Endothelial cell (in vitro differentiated cells): Measurements from ENCODE around the gene ADGRV1. TPM values are rescaled to one million over a fixed set of nuclear protein-coding genes. Genes with fewer than 3 reads are reported as not detected.

Experiments used
- DNase-seq: peaks from one replicate; pipeline ENCODE4 v3.0.0; 2021; ENCODE audit warnings: low spot score
- H3K27ac Mint-ChIP-seq: one replicate; pipeline ENCODE4 v1.8.0; 2021; ENCODE audit warnings: mixed read lengths, inconsistent platforms; ENCODE audit not compliant: unreplicated experiment
- H3K27me3 Mint-ChIP-seq: one replicate; pipeline ENCODE4 v1.8.0; 2021; ENCODE audit warnings: mild to moderate bottlenecking, moderate library complexity, mixed read lengths, inconsistent platforms; ENCODE audit not compliant: unreplicated experiment
- H3K36me3 Mint-ChIP-seq: one replicate; pipeline ENCODE4 v1.8.0; 2021; ENCODE audit warnings: mild to moderate bottlenecking, low read depth, mixed read lengths, inconsistent platforms; ENCODE audit not compliant: unreplicated experiment
- H3K4me1 Mint-ChIP-seq: one replicate; pipeline ENCODE4 v1.8.0; 2021; ENCODE audit warnings: mild to moderate bottlenecking, mixed read lengths, inconsistent platforms; ENCODE audit not compliant: unreplicated experiment
- H3K4me3 Mint-ChIP-seq: one replicate; pipeline ENCODE4 v1.8.0; 2021; ENCODE audit warnings: mild to moderate bottlenecking, mixed read lengths, inconsistent platforms; ENCODE audit not compliant: unreplicated experiment
- H3K9me3 Mint-ChIP-seq: one replicate; pipeline ENCODE4 v1.8.0; 2021; ENCODE audit warnings: mixed read lengths, inconsistent platforms; ENCODE audit not compliant: unreplicated experiment
- CTCF ChIP-seq: fragments of 200-600 bp; sonication (generic); IDR thresholded peaks from one replicate; pipeline ENCODE4 v1.5.0; 2021; ENCODE audit warnings: antibody characterized with exemption; ENCODE audit not compliant: unreplicated experiment
- total RNA-seq: library from RNA; stranded (reverse); fragmentation: NEBNext Ultra II Directional; extraction: Animal tissue kit (Norgen Biotek cat#: 25700); gene quantifications from one replicate; pipeline ENCODE4 v1.2.1, GENCODE V29; 2021; ENCODE audit not compliant: unreplicated experiment

The ADGRV1 gene
- total RNA-seq, 1 donor from 2014 or later = 23.1 TPM

GRCh38 chr5:90830058-90830457 lies 271.5 kb downstream of the ADGRV1 start:
- no peaks in the 10 kb centered on the region for H3K9me3 Mint-ChIP-seq
- no peak overlapping the region for H3K4me3 Mint-ChIP-seq
- peaks cover 3% of the 10 kb centered on the region for H3K4me1 Mint-ChIP-seq
- no peak for DNase-seq
- H3K27ac Mint-ChIP-seq = no peak overlapping the region
- TF ChIP-seq CTCF = no peak
- H3K36me3 Mint-ChIP-seq = no peaks in the 10 kb centered on the region
- H3K27me3 Mint-ChIP-seq = no peaks in the 10 kb centered on the region

- Mint-ChIP-seq H3K36me3 (no peaks in the 10 kb centered on the region), H3K4me1 (peaks cover 15% of the 10 kb centered on the region), H3K4me3 (no peak overlapping the region), H3K27me3 (no peaks in the 10 kb centered on the region), H3K27ac (no peak overlapping the region), H3K9me3 (no peaks in the 10 kb centered on the region)
- TF ChIP-seq CTCF = no peak
- DNase-seq = no peak
Observed at GRCh38 chr5:90833753-90834152, 275.2 kb downstream of the ADGRV1 start.

GRCh38 chr5:90834711-90835110 lies 276.1 kb downstream of the ADGRV1 start:
- no peaks in the 10 kb centered on the region for H3K27me3 Mint-ChIP-seq
- H3K4me3 Mint-ChIP-seq = no peak overlapping the region
- DNase-seq = no peak
- H3K36me3 Mint-ChIP-seq = no peaks in the 10 kb centered on the region
- H3K27ac Mint-ChIP-seq = no peak overlapping the region
- no peak for TF ChIP-seq CTCF
- peaks cover 15% of the 10 kb centered on the region for H3K4me1 Mint-ChIP-seq
- no peaks in the 10 kb centered on the region for H3K9me3 Mint-ChIP-seq

GRCh38 chr5:90843443-90843842 lies 284.8 kb downstream of the ADGRV1 start:
- no peak overlapping the region for H3K27ac Mint-ChIP-seq
- H3K36me3 Mint-ChIP-seq = peaks cover 6% of the 10 kb centered on the region
- no peak for DNase-seq
- H3K4me1 Mint-ChIP-seq = peaks cover 3% of the 10 kb centered on the region
- no peak for TF ChIP-seq CTCF
- no peaks in the 10 kb centered on the region for H3K27me3 Mint-ChIP-seq
- H3K9me3 Mint-ChIP-seq = no peaks in the 10 kb centered on the region
- no peak overlapping the region for H3K4me3 Mint-ChIP-seq

GRCh38 chr5:90844931-90845330 lies 286.3 kb downstream of the ADGRV1 start:
- Mint-ChIP-seq H3K27me3 (no peaks in the 10 kb centered on the region), H3K36me3 (peaks cover 6% of the 10 kb centered on the region), H3K27ac (no peak overlapping the region), H3K4me3 (no peak overlapping the region), H3K4me1 (no peaks in the 10 kb centered on the region), H3K9me3 (no peaks in the 10 kb centered on the region)
- TF ChIP-seq CTCF = no peak
- no peak for DNase-seq
